Gastroesophageal sphincter (tissue), 4 donors: ENCODE data around the gene MS4A4A. TPM values are rescaled to one million over a fixed set of nuclear protein-coding genes. Genes with fewer than 3 reads are reported as not detected.

ENCODE experiments used
- ATAC-seq: fragments of 150-250 bp; one replicate; pipeline ENCODE4 v1.9.1; 2016; ENCODE audit warnings: mild to moderate bottlenecking, moderate library complexity
- H3K27ac ChIP-seq, 4 donors: fragments of 200-600 bp; sonication (generic) in 3 of 4; 1 replicate in 3 of 4; 2 replicates in 1 of 4; pipeline ENCODE4 v1.5.1; 2016 to 2019
- H3K27me3 ChIP-seq: fragments of 200-600 bp; sonication (generic); one replicate; pipeline ENCODE4 v1.5.1; 2019
- H3K36me3 ChIP-seq, 2 donors: fragments of 200-600 bp; sonication (generic); one replicate each; pipeline ENCODE4 v1.5.1; 2019; ENCODE audit warnings: control low read depth in 1 of 2
- H3K4me1 ChIP-seq, 3 donors: fragments of 200-600 bp; sonication (generic); 1 replicate in 2 of 3; 2 replicates in 1 of 3; pipeline ENCODE4 v1.5.1; 2016 to 2019; ENCODE audit warnings: control low read depth in 2 of 3
- H3K4me3 ChIP-seq, 2 donors: fragments of 200-600 bp; sonication (generic); one replicate each; pipeline ENCODE4 v1.5.1; 2019; ENCODE audit warnings: mild to moderate bottlenecking in 1 of 2, moderate library complexity in 1 of 2
- H3K9me3 ChIP-seq, 3 donors: fragments of 200-600 bp; sonication (generic); one replicate each; pipeline ENCODE4 v1.5.1; 2017 to 2019; ENCODE audit warnings: control low read depth in 2 of 3
- EP300 ChIP-seq: sonication (generic); formaldehyde crosslinking; IDR thresholded peaks from one replicate; pipeline ENCODE4 v1.6.1; 2017; ENCODE audit warnings: antibody characterized with exemption, mild to moderate bottlenecking
- POLR2A ChIP-seq, 2 donors: fragments of 450-650 bp; IDR thresholded peaks; one replicate each; pipeline ENCODE4 v1.6.1; 2017; ENCODE audit warnings: antibody characterized with exemption in 2 of 2, mild to moderate bottlenecking in 2 of 2, moderate library complexity in 1 of 2
- POLR2AphosphoS5 ChIP-seq: sonication (generic); formaldehyde crosslinking; IDR thresholded peaks from one replicate; pipeline ENCODE4 v1.6.1; 2017; ENCODE audit warnings: antibody characterized with exemption
- WGBS, 2 donors: methylation state at CpG; one replicate each; pipeline ENCODE4 v1.1.5; 2018; ENCODE audit warnings: low coverage in 1 of 2; 5-methylcytosine and 5-hydroxymethylcytosine counted together
- total RNA-seq, 4 donors: library from RNA; depleted of rRNA; stranded (reverse); fragments of >200 nt; gene quantifications; one replicate each; pipeline ENCODE4 v1.1.0, GENCODE V29; 2016
- TF ChIP-seq, protein P1 (sequence below), 4 experiments: fragments of 200-600 bp in 2 of 4; fragments of 450-650 bp in 2 of 4; sonication (generic) in 1 of 4; IDR thresholded peaks; one replicate each; pipeline ENCODE4 v1.5.1; 2017 to 2019; ENCODE audit warnings: antibody characterized with exemption in 4 of 4, mild to moderate bottlenecking in 2 of 4, moderate library complexity in 2 of 4

Gene MS4A4A
- total RNA-seq, 4 donors from 2014 or later: 10.5 to 65.7 (median 25.8) TPM

DNA sequence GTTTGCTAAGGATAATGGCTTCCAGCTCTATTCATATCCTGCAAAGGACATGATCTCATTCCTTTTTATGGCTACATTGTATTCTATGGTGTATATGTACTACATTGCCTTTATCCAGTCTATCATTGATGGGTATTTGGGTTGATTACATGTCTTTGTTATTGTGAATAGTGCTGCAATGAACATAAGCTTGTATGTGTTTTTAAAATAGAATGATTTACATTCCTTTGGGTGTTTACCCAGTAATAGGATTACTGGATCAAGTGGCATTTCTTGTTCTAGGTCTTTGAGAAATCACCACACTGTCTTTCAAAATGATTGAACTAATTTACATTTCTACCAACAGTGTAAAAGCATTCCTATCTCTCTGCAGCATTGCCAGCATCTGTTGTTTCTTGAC lies 40.6 kb downstream of the MS4A4A start:
- Histone ChIP-seq H3K9me3 (peaks cover 0 to 41% (median 0%) of the 10 kb centered on the region in 3 donors), H3K27me3 (no peaks in the 10 kb centered on the region), H3K4me3 (no peak overlapping the region), H3K27ac (no peak overlapping the region), H3K36me3 (no peaks in the 10 kb centered on the region), H3K4me1 (no peaks in the 10 kb centered on the region)
- no peak for ATAC-seq
- TF ChIP-seq POLR2AphosphoS5 (no peak), POLR2A (IDR thresholded peaks at IDR 0.05) (no peak), EP300 (no peak)
- TF ChIP-seq, protein P1, sequence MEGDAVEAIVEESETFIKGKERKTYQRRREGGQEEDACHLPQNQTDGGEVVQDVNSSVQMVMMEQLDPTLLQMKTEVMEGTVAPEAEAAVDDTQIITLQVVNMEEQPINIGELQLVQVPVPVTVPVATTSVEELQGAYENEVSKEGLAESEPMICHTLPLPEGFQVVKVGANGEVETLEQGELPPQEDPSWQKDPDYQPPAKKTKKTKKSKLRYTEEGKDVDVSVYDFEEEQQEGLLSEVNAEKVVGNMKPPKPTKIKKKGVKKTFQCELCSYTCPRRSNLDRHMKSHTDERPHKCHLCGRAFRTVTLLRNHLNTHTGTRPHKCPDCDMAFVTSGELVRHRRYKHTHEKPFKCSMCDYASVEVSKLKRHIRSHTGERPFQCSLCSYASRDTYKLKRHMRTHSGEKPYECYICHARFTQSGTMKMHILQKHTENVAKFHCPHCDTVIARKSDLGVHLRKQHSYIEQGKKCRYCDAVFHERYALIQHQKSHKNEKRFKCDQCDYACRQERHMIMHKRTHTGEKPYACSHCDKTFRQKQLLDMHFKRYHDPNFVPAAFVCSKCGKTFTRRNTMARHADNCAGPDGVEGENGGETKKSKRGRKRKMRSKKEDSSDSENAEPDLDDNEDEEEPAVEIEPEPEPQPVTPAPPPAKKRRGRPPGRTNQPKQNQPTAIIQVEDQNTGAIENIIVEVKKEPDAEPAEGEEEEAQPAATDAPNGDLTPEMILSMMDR (IDR thresholded peaks at IDR 0.05): no peak

DNA sequence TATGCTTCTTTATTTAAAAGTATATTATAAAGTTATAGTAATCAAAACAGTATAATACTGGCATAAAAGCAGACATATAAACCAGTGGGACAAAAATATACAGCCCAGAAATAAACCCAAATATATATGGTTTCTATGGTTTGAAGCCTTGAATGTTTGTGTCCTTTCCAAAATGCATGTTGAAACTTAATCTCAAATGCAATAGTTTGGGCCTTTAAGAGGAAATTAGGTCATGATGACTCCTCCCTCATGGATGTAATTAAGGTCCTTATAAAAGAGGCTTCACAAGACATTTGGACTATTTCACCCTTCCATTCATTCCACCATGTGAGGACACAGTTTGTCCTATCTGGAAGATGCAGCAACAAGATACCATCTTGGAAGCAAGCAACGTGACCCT lies 46.5 kb downstream of the MS4A4A start, which contains the start of gene MS4A6E:
Gene MS4A6E, plus strand, starts transcription at position 301 of the 400 bp plus-strand sequence. CDS start 7,641 bp downstream, outside the sequence.
- WGBS, 2 donors: 60 to 80% methylated on average over 1 of the region's 1 CpG
- no peak for ATAC-seq
- H3K27ac ChIP-seq: no peak within 1 kb of the TSS

DNA sequence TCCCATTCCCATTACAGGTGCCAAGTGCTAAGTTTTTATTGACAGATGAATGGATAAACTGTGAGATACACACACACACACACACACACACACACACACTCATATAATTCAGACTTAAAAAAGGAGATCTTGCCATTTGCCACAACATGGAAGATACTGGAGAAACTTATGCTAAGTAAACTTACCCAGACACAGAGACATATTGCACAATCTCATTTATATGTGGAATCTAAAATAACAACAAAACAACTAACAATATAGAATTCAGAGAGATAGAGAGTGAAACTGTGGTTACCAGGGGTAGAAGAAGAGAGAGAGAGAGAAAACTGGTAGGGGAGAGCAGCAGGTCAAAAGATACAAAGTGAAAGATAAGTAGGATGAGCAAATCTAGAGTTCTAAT lies 48.0 kb downstream of the MS4A4A start:
- Histone ChIP-seq H3K4me3 (no peak overlapping the region), H3K9me3 (peaks cover 0 to 35% (median 0%) of the 10 kb centered on the region in 3 donors), H3K4me1 (no peaks in the 10 kb centered on the region), H3K27me3 (no peaks in the 10 kb centered on the region), H3K27ac (no peak overlapping the region), H3K36me3 (no peaks in the 10 kb centered on the region)
- ATAC-seq: no peak
- TF ChIP-seq EP300 (no peak), POLR2A (IDR thresholded peaks at IDR 0.05) (no peak), POLR2AphosphoS5 (no peak)
- TF ChIP-seq, protein P1 (IDR thresholded peaks at IDR 0.05): no peak

More for the DNA sequence above, 46.5 kb downstream of the MS4A4A start, which contains the start of gene MS4A6E:
- Histone ChIP-seq H3K27me3 (no peaks in the 10 kb centered on the region), H3K36me3 (no peaks in the 10 kb centered on the region), H3K4me3 (no peak within 1 kb of the TSS), H3K9me3 (peaks cover 0 to 43% (median 0%) of the 10 kb centered on the region in 3 donors), H3K4me1 (no peaks in the 10 kb centered on the region)
- TF ChIP-seq POLR2A (IDR thresholded peaks at IDR 0.05) (no peak), EP300 (no peak), POLR2AphosphoS5 (no peak)
- TF ChIP-seq, protein P1 (IDR thresholded peaks at IDR 0.05): no peak

DNA sequence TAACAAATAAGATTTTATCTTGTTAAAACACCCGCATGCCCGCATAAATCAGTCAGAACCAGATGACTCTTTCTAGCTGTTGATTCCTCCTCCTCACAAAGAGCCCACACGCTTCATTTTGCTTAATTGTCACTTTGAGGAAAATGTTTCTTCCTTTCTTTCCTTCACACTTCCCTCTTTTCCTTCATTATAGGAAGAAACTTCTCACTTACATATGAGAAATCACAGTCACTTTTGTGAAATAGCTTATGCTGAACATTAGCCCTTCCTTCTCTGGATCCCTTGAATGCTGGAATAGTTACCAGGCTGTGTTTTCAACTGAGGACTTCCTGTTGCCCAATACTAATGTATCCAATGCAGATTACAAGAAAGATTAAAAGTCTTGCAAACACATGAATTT lies 52.4 kb downstream of the MS4A4A start:
- H3K27ac ChIP-seq: no peak overlapping the region
- no peaks in the 10 kb centered on the region for H3K4me1 ChIP-seq
- no peak overlapping the region for H3K4me3 ChIP-seq
- H3K27me3 ChIP-seq: no peaks in the 10 kb centered on the region
- peaks cover 0 to 16% (median 0%) of the 10 kb centered on the region in 3 donors for H3K9me3 ChIP-seq
- 22 to 75% methylated on average over 3 of the region's 3 CpGs for WGBS, 2 donors
- TF ChIP-seq POLR2A (IDR thresholded peaks at IDR 0.05) (no peak), POLR2AphosphoS5 (no peak), EP300 (no peak)
- TF ChIP-seq, protein P1 (IDR thresholded peaks at IDR 0.05): no peak
- H3K36me3 ChIP-seq: no peaks in the 10 kb centered on the region
- ATAC-seq: no peak

DNA sequence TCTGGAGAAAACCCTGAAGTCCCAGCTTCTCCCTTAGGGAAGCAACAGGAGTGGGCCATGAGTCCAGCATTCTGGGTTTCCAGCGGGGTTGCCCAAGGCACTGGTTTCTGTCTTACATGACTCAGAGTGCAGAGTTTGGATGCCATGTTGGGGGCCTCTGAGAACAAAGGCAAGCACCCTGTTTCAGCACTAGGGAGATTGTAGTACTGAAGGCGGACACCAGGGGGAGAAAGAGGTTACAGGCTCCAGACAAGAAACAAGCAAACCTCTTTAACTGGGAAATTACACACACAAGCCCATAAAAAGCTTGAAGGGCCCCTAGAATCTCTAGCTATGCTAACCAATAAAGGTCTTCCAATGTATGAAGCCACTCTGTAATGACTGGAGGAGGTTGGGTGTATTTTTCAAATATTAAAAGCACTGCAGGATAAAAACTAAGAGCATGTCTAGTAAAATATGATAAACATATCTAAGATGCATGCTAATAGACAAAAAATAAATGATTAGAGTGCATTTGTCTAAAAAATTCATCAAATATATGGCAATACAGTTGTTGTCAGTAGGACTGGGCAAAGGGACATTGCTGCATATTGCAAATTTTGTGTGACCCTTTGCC lies 53.6 kb downstream of the MS4A4A start:
- no peaks in the 10 kb centered on the region for H3K4me1 ChIP-seq
- no peak overlapping the region for H3K4me3 ChIP-seq
- no peak for ATAC-seq
- H3K27ac ChIP-seq: no peak overlapping the region
- H3K36me3 ChIP-seq: no peaks in the 10 kb centered on the region
- no peak for TF ChIP-seq EP300
- TF ChIP-seq, protein P1 (IDR thresholded peaks at IDR 0.05): peak in 3 of 4 experiments; percentile 11 to 53 (median 36)
- H3K27me3 ChIP-seq: no peaks in the 10 kb centered on the region
- 17 to 31% methylated on average over 1 to 2 of the region's 2 CpGs for WGBS, 2 donors
- H3K9me3 ChIP-seq: peaks cover 0 to 15% (median 0%) of the 10 kb centered on the region in 3 donors
